ENCODE results near the gene FAM174B. TPM values are rescaled to one million over a fixed set of nuclear protein-coding genes. Genes with fewer than 3 reads are reported as not detected.

The FAM174B gene
- total RNA-seq, 1 experiment from 2014 or later = 0.30 TPM

DNA sequence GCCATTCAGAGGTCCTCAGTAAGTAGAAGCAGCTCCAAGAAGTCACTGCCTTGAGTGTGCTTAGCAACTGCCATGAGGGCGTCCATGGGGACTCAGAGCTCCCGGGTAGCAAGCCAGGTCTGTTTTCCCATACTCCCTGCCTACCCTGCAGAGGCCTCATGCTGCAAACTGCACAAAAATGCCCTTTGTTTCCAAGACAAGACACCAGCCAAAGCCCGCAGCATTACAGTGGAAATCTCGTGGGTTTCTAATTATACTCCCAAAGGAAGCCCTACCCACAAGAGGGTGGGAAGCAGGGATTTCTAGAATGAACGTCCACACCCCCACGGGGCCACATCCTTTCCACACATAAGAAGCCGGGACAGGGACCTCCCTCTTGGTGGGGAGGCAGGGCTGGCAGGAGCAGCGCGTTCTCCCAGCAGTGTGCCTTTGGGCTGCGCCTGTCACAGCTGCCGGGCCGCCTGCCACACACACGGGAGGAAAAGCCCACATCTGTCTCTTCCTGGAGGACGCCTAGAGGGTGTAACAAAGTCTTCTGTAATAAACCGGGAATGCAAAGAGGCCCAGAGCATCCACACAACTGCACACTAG, 31.1 kb downstream of the FAM174B start:
- intact Hi-C loops (cut with micrococcal nuclease) = no loop called here
- CTCF ChIA-PET = no interaction called here

DNA sequence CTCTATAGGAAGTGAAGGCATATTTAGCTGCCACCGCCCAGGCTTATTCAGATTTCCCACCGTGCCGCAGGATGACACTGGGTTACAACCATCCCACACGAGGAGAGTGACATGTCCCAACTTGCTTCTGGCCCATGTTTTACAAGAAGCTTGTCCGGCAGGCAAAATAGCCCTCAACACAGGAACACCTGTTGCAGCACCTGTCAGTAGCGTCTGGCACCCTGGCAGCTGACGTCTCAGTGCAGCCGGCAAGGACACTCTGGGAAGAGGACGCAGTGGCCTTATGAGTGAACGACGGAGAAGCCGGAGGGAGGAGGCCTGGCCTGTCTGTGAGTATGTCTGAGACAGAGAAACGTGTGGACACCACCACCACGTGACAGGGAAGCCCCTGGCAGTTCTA, 32.1 kb downstream of the FAM174B start:
- H3K27me3 ChIP-seq (ENCODE audit: insufficient read depth, low read length) = no peaks in the 10 kb centered on the region
- H3K27ac ChIP-seq (ENCODE audit: low read depth, low read length) = no peak overlapping the region
- POLR2A ChIA-PET = no interaction called here
- no TSS peak for BruUV-seq (replicated peaks)
- no peaks in the 10 kb centered on the region for H3K79me2 ChIP-seq (ENCODE audit: insufficient read depth, low read length)
- H3K36me3 ChIP-seq (ENCODE audit: control insufficient read depth in 1 of 2, insufficient read depth in 2 of 2, low read length in 2 of 2) = no peaks in the 10 kb centered on the region
- intact Hi-C loops (cut with micrococcal nuclease) = no loop called here
- no peaks in the 10 kb centered on the region for H3K9me3 ChIP-seq (ENCODE audit: control insufficient read depth in 1 of 2, insufficient read depth in 1 of 2, low read depth in 1 of 2, low read length in 2 of 2)
- H2AFZ ChIP-seq (ENCODE audit: low read depth, low read length, poor library complexity, severe bottlenecking) = no peak overlapping the region
- no peak overlapping the region for H3K4me2 ChIP-seq (ENCODE audit: low read length)
- no peak overlapping the region for H3K9ac ChIP-seq (ENCODE audit: low read length)
- RAD21 ChIA-PET (ENCODE audit: low non-redundant PET in 1 of 2, low total read pairs in 2 of 2, uncharacterized antibody in 2 of 2, unreplicated experiment in 2 of 2) = no interaction called here
- H3K4me1 ChIP-seq (ENCODE audit: control insufficient read depth in 1 of 2, insufficient read depth in 2 of 2, low read length in 2 of 2) = no peaks in the 10 kb centered on the region
- no peak for DNase-seq (ENCODE audit: low read depth, low spot score)
- no peak overlapping the region for H3K4me3 ChIP-seq (replicated peaks in 1 of 2; ENCODE audit: low read depth in 1 of 2, low read length in 2 of 2)
- TF ChIP-seq, protein P1, sequence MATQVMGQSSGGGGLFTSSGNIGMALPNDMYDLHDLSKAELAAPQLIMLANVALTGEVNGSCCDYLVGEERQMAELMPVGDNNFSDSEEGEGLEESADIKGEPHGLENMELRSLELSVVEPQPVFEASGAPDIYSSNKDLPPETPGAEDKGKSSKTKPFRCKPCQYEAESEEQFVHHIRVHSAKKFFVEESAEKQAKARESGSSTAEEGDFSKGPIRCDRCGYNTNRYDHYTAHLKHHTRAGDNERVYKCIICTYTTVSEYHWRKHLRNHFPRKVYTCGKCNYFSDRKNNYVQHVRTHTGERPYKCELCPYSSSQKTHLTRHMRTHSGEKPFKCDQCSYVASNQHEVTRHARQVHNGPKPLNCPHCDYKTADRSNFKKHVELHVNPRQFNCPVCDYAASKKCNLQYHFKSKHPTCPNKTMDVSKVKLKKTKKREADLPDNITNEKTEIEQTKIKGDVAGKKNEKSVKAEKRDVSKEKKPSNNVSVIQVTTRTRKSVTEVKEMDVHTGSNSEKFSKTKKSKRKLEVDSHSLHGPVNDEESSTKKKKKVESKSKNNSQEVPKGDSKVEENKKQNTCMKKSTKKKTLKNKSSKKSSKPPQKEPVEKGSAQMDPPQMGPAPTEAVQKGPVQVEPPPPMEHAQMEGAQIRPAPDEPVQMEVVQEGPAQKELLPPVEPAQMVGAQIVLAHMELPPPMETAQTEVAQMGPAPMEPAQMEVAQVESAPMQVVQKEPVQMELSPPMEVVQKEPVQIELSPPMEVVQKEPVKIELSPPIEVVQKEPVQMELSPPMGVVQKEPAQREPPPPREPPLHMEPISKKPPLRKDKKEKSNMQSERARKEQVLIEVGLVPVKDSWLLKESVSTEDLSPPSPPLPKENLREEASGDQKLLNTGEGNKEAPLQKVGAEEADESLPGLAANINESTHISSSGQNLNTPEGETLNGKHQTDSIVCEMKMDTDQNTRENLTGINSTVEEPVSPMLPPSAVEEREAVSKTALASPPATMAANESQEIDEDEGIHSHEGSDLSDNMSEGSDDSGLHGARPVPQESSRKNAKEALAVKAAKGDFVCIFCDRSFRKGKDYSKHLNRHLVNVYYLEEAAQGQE (IDR thresholded peaks at IDR 0.05; ENCODE audit: low read depth) = no peak
- no peak for TF ChIP-seq JUND (IDR thresholded peaks at IDR 0.05)
- TF ChIP-seq, protein P2, sequence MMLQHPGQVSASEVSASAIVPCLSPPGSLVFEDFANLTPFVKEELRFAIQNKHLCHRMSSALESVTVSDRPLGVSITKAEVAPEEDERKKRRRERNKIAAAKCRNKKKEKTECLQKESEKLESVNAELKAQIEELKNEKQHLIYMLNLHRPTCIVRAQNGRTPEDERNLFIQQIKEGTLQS (IDR thresholded peaks at IDR 0.05) = no peak
- TF ChIP-seq CBX3 (IDR thresholded peaks at IDR 0.05; ENCODE audit: low read depth) = no peak
- TF ChIP-seq ZFX (IDR thresholded peaks at IDR 0.05) = no peak
- TF ChIP-seq EZH2 (IDR thresholded peaks at IDR 0.05) = no peak
- no peak for TF ChIP-seq YY1 (IDR thresholded peaks at IDR 0.05; ENCODE audit: extremely low read depth, insufficient replicate concordance, low read depth, low read length)
- TF ChIP-seq SRF (IDR thresholded peaks at IDR 0.05; ENCODE audit: low read depth) = no peak
- TF ChIP-seq RAD21 (IDR thresholded peaks at IDR 0.05; ENCODE audit: low read depth) = no peak
- no peak for TF ChIP-seq TCF7L2 (IDR thresholded peaks at IDR 0.05; ENCODE audit: borderline replicate concordance, extremely low read depth, insufficient read depth, insufficient read length)
- no peaks in the 10 kb centered on the region for H4K20me1 ChIP-seq (ENCODE audit: insufficient read depth)
- no peak for ATAC-seq
- H3K9me2 ChIP-seq (ENCODE audit: insufficient read depth) = no peaks in the 10 kb centered on the region
- CTCF ChIA-PET = no interaction called here

More for the DNA sequence above, 31.1 kb downstream of the FAM174B start:
- ChIA-PET RAD21 (ENCODE audit: low non-redundant PET in 1 of 2, low total read pairs in 2 of 2, uncharacterized antibody in 2 of 2, unreplicated experiment in 2 of 2) (no interaction called here), POLR2A (no interaction called here)
- no TSS peak for BruUV-seq (replicated peaks)
- Histone ChIP-seq H3K27me3 (ENCODE audit: insufficient read depth, low read length) (no peaks in the 10 kb centered on the region), H3K4me1 (ENCODE audit: control insufficient read depth in 1 of 2, insufficient read depth in 2 of 2, low read length in 2 of 2) (no peaks in the 10 kb centered on the region), H3K27ac (ENCODE audit: low read depth, low read length) (no peak overlapping the region), H3K9ac (ENCODE audit: low read length) (no peak overlapping the region), H4K20me1 (ENCODE audit: insufficient read depth) (no peaks in the 10 kb centered on the region), H3K79me2 (ENCODE audit: insufficient read depth, low read length) (no peaks in the 10 kb centered on the region), H3K9me3 (ENCODE audit: control insufficient read depth in 1 of 2, insufficient read depth in 1 of 2, low read depth in 1 of 2, low read length in 2 of 2) (no peaks in the 10 kb centered on the region), H3K9me2 (ENCODE audit: insufficient read depth) (no peaks in the 10 kb centered on the region), H2AFZ (ENCODE audit: low read depth, low read length, poor library complexity, severe bottlenecking) (no peak overlapping the region), H3K36me3 (ENCODE audit: control insufficient read depth in 1 of 2, insufficient read depth in 2 of 2, low read length in 2 of 2) (no peaks in the 10 kb centered on the region), H3K4me3 (replicated peaks in 1 of 2; ENCODE audit: low read depth in 1 of 2, low read length in 2 of 2) (no peak overlapping the region), H3K4me2 (ENCODE audit: low read length) (no peak overlapping the region)
- ATAC-seq (no peak), DNase-seq (ENCODE audit: low read depth, low spot score) (no peak)
- TF ChIP-seq ZFX (IDR thresholded peaks at IDR 0.05) (no peak), JUND (IDR thresholded peaks at IDR 0.05) (no peak), TCF7L2 (IDR thresholded peaks at IDR 0.05; ENCODE audit: borderline replicate concordance, extremely low read depth, insufficient read depth, insufficient read length) (no peak), SIN3A (IDR thresholded peaks at IDR 0.05; ENCODE audit: low read depth) (no peak), ZNF274 (IDR thresholded peaks at IDR 0.05; ENCODE audit: low read depth, low read length) (no peak), EGR1 (IDR thresholded peaks at IDR 0.05; ENCODE audit: low read depth) (no peak), RAD21 (IDR thresholded peaks at IDR 0.05; ENCODE audit: low read depth) (no peak), EZH2 (IDR thresholded peaks at IDR 0.05) (no peak), SP1 (IDR thresholded peaks at IDR 0.05; ENCODE audit: low read depth) (no peak)

Data from HCT116 (cell line).